Stimulated activated CD4-positive, alpha-beta T cell treated with anti-CD3 and anti-CD28 coated beads, Interleukin-4, amount 100 ng/mL, for 1 hour (primary cell): ENCODE results near the gene PREX1.
"Not testable (repeated sequence)": the region's sequence is repeated elsewhere in the genome, so short reads cannot be mapped to it uniquely, and the experiment has no call there.

ENCODE experiments used
- DNase-seq: peaks from one replicate; pipeline ENCODE4 v3.0.0-alpha.2; 2020

The PREX1 gene

GRCh38 chr20:48847498-48848205 lies 19.9 kb upstream of the PREX1 start:
- no peak for DNase-seq

DNA sequence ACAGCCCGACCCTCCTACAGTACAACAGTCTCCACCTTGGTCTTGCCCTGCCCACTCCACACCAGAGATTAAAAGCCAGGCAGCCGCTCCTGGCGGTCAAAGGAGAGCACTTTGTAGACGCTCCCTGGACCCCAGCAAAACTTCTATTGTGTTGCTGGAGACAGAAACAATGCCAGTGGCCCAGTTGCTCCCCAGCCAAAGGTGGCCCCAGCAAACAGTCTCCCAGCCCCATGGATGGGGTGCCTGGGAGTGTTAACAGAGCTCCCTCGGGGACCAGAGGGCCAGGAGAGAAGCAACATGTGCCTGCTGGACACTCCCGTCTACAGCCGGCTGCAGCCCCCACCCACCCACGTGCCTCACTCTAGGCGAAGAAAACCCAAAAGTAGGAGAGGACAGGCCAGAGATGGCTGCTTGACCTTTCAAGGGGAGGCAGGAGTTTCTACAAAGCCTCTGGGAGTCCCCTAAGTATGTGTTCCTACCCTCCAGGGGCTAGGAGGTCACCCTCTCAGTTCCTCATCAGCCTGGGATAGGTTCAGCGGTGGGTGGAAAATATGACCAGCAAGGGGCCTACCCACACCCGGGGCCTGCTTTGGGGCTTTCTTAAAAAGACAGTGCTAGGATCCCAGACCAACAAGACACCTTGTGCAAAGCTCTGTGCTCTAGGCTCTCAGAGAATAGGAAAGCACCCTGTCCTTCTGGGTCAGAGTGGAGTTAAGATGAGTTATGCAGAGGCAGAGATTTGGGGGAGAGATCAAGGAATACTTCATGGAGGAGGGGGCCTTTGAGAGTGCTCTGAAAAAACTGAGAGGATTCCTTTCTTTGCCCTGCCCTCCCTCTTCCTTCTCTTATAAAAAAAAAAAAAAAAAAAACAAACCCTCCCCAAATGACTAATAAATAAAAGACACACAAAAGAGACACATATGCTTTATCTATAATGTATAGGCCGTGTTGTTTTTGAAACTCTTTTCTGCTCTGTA lies 19.0 kb upstream of the PREX1 start:
- no peak for DNase-seq

DNA sequence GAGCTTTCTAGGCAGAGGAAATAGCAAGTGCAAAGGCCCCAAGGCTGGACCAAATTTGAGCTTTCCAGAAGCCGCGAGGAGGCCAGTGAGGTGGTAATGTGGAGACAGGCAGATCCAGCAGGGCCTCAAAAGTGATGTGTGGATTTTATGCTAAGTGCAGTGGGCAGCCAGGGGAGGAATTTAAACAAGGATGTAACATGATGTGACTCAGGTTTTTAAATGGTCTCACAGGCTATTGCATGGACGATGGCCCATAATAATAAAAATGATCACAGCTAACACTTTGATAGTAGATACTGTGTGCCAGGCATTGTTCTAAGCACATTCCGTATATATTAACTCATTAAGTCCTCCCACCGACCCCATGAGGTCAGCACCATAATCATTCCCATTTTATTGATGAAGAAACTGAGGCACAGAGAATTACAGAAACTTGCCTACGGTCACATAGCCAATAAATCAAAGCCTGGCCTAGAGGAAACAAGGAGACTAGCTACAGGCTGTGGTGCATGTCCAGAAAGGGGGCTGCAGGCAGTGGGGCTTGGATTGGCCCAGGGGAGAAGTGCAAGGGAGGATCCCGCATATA lies 18.0 kb upstream of the PREX1 start:
- DNase-seq = no peak

DNA sequence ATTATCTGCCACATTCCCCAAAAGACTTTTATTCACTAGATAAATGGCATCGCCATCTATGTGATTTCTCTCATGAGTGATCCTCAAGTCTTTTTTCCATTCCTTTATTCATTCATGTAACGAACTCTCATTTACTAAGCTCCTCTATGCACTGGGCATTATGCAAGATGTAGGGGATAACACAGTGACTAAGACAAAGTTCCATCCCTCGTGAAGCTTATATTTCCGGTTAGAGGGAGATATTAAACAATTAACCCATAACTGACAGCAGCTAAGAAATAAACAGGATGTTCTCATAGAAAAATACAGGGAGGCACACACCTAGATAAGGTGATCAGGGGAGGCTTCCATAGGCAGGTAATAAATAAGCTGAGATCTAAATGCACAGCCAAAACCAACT lies 17.2 kb upstream of the PREX1 start:
- DNase-seq = no peak

DNA sequence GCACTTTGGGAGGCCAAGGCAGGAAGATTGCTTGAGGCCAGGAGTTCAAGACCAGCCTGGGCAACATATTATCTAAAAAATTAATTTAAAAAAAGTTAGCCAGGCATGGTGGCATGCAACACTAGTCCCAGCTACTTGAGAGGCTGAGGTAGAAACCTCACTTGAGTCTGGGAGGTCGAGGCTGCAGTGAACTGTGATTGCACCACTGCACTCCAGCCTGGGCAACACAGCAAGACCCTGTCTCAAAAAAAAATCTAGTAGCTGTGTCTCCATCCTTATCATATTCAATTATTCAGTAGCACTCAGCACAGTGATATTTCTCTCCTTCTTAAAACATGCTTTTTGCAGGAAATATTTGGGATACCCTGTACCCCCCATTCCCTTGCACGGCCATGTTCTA lies 16.1 kb upstream of the PREX1 start:
- not testable (repeated sequence) for DNase-seq

- no peak for DNase-seq
Measured at GRCh38 chr20:48843057-48843806, 15.4 kb upstream of the PREX1 start.

DNA sequence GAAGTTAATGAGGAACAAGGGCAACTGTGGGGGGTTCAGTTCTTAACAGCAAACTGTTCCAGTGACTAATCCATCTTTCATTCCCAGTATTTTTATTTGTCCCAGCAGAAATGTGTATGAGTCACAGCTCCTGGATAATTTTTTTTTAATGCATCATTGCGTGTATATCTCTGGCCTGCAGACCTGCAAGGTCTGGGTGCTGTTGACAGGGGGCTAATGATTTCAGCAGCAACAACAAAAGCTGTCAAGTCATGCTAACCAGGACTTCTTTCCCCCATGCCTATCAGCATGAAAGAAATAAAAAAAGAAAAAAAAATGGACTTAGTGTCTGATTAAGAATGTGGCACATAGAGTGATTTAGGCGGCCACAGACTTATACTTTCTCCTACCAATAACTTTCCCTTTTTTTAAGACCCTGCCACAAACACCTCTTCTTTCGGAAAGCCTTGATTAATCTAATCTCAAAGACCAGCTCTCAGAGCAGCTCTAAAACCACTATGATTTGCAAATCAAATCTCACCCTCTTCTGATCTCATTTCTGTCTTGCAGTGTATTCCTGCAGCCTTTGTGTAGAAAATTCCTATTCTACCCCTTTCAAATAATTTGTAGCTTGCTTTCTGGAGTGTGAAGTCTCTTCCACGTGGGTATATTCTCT lies 14.2 kb upstream of the PREX1 start:
- DNase-seq = no peak

DNA sequence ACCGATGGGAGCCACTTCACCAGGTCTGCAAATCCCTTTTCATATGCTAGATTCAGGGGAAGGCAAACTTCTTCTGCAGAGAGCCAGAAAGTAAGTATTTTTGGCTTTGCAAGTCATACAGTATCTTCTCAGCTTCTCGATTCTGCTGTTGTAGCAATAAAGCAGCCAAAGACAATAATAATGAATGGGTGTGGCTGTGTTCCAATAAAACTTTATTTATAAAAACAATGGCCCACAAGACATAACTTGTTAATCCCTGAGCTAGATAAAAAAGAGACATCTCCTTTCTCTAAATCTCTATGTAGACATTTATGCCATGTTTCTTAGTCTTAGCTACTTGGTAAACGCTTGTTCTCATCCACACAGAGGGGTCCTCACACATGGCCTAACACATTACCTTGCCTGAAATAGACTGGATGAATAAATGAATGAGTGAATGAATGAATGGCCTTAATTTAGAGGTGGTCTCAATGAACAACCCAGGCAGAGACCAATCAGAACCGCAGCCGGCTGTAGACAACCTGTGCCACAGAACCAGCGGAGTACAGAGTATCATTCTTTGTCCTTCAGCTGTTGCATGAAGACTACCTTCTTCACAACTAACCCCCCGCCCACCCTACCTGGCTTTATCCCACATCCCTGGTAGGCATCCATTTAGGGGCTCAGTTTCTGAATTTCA lies 13.5 kb upstream of the PREX1 start:
- DNase-seq = no peak

DNA sequence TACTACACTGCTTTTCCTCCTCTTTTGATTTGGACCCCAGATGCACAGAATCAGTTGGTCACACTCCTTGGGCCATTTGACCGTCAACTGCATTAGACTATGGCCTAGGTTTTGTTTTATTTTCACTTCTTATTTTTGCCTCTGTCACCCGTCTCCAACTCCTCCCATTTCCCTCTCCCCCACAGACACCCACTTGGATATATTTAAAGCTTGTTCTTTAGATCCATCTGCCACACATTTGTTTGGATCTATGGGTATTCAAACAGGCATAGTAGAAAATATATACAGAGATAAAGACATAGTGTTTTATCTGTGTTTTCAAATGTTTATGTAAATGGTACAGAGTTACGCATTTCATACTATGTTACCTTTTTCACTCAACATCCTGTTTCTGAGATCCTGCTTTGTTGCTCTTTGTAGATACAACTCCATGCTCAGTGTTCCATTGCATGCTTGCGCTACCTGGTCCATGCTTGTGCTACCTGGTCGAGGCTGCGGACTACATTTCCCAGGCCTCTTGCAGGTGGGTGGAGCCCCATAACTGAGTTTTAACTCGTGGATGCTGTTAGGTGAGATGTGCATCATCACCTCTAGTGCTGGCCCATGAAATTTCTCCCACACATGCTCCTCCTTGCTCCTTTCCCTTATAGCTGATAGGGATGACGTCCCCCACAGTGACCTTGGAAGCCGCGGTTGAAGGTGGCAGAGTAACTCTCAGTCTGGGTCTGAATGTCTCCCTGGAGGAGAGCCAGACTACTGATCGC lies 11.5 kb upstream of the PREX1 start:
- DNase-seq = no peak

GRCh38 chr20:48837014-48837413 lies 9.2 kb upstream of the PREX1 start:
- DNase-seq = no peak

DNA sequence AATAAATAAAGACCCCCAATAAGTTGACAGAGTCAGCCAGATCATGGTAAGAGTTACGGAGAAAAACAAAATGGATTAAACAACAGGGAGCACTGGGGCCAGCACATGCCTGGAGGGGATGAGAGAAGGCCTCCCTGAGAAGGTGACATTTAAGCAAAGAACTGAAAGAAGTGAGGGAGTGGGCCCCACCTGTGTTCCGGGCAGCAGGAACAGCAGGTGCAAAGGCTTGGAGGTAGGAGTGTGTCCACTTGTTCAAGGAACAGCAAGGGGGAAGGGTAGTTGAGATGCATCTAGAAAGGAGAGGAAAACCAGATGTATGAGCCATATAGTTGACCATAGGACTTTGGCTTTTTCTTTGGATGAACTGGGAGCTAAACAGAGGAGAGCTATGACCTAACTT lies 7.6 kb upstream of the PREX1 start:
- DNase-seq = no peak

DNA sequence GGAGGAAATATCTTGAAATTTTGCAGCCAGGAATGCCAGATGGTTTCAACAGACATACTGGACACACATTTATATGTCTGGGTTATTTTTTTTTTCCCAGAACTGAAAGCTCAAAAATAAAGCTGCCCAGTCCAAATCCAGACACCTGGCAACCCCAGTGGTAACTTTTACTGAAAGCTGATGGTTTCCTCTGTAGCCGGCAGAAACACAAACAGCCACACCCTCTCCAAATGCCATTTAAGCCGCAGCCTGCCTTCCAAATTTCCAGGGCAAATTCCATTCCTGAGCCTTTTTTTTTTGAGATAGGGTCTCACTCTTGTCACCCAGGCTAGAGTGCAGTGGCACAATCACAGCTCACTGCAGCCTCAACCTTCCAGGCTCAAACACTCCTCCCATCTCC lies 6.5 kb upstream of the PREX1 start:
- no peak for DNase-seq

GRCh38 chr20:48832405-48832730 lies 4.6 kb upstream of the PREX1 start:
- DNase-seq = no peak

DNA sequence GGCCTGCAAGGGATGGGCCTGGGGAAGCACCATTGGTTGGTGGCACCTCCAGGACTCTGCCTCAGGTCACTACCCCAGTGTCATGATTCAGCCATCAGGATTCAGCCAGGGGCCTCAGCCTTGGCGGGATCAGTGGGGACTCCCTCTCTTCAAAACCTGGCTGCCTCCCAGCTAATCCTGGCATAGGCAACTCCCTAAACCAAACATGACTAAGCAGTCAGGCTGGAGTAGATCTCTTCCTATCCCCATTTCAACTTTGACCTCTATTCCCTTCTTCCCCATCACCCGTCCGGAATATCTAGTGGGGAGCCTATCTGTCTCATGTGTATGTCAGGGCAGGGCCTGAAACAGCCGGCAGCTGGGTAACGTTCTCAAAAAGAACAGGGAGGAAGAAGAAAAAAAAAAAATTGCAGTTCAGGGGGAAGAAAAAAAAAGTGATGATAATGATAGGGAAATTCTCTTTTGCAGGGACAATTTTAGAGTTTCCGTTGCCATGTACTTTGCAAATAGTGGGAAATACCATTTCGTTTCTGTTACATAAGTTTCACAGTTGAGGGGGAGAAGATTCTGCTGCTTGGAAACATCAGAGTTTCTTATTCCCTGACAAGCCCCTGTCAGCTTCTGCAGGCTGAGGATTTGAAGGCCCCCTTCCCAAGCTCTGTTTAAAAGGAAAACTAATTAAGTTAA lies 4.1 kb upstream of the PREX1 start:
- DNase-seq = no peak

GRCh38 chr20:48830826-48831318 lies 3.1 kb upstream of the PREX1 start:
- no peak for DNase-seq

DNA sequence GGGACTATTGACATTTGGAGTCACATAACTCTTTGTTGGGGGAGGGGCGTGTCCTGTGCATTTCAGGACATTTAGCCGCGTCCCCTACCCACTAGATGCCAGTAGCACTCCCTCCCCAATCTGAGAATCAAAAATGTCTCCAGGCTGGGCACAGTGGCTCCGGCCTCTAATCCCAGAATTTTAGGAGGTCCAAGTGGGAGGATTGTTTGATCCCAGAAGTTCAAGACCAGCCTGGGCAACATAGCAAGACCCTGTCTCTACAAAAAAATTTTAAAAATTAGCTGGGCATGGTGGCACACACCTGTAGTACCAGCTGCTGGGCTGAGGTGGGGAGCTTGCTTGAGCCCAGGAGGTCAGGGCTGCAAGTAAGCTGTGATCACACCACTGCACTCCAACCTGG lies 2.1 kb upstream of the PREX1 start:
- no peak for DNase-seq

- no peak for DNase-seq
Measured at GRCh38 chr20:48828734-48829460, 1.1 kb upstream of the PREX1 start.

DNA sequence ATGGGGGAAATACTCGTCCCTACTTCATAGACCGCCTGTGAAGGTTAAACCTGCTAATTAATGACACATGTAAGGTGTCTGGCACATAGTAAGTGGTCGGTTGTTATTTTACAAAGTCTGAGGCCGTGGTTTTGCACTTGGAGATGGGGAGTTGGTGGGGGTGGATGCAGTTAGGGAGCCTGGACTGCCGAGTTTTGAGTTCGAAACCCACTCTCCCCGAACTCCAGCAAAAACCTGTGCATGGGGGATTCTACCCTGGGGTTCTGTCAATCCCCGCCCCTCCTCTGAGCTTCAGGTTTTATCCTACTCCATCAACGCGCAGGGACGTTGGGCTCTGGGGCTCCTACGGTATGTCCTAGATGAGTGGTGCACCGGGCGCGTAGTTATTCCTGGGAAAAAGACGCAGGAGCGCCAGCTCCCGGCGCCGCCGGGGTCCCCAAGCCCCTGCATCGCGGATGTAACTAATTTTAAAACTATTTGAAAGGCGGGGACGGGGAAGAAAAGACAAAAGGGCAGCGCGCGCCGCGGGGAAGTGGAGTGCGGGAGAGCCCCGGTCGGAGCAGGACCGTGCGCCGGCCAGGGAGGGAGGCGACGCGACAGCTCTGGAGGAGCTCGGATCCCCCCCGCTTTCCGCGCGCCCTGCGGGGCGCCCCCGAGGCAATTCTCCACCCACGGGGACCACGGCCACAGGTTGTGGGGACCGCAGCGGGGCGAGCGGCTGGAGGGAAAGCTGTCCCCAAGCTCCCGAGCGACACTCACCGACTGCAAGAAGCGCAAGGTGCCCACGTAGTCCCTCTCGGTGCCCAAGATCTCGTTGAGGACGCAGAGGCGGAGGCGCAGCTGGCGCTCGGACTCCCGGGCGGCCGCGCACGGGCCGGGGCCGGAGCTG lies 672 bp downstream of the PREX1 start:
- peak; percentile 36 for DNase-seq

GRCh38 chr20:48826480-48826879 lies 1.3 kb downstream of the PREX1 start:
- not testable (repeated sequence) for DNase-seq
